HG03280 (cell line): ENCODE results near the gene LUM.

Experiments
- ATAC-seq: cut with Tn5 transposase; IDR thresholded peaks from one replicate; pipeline ENCODE4 v1.9.1; 2021; ENCODE audit warnings: mild to moderate bottlenecking, moderate library complexity; ENCODE audit not compliant: unreplicated experiment

The LUM gene

GRCh38 chr12:91074851-91075250 is 36.4 kb downstream of the LUM start:
- ATAC-seq = no peak

GRCh38 chr12:91074154-91074709 is 37.1 kb downstream of the LUM start:
- no peak for ATAC-seq

GRCh38 chr12:91073426-91073825 is 37.9 kb downstream of the LUM start:
- ATAC-seq = no peak

GRCh38 chr12:91072931-91073330 is 38.4 kb downstream of the LUM start:
- no peak for ATAC-seq

GRCh38 chr12:91070936-91071335 is 40.4 kb downstream of the LUM start:
- ATAC-seq = no peak

GRCh38 chr12:91065396-91065795 is 45.9 kb downstream of the LUM start:
- ATAC-seq = no peak

GRCh38 chr12:91064640-91065039 is 46.7 kb downstream of the LUM start:
- ATAC-seq = no peak

- ATAC-seq = no peak
Observed at GRCh38 chr12:91061091-91061490, 50.2 kb downstream of the LUM start.

- no peak for ATAC-seq
Observed at GRCh38 chr12:91059211-91059610, 52.1 kb downstream of the LUM start.

- no peak for ATAC-seq
Observed at GRCh38 chr12:91058786-91059185, 52.5 kb downstream of the LUM start.

GRCh38 chr12:91057368-91058165 is 53.7 kb downstream of the LUM start, which contains the start of gene KERA:
TSS of gene KERA (minus strand) at chr12:91058024. CDS start at chr12:91056281, 1,743 bp downstream.
- no peak for ATAC-seq

GRCh38 chr12:91056488-91056887 is 54.8 kb downstream of the LUM start:
- no peak for ATAC-seq

- ATAC-seq = no peak
Observed at GRCh38 chr12:91055976-91056375, 55.3 kb downstream of the LUM start.

GRCh38 chr12:91053951-91054715 is 57.2 kb downstream of the LUM start:
- ATAC-seq = no peak
